HepG2 (cell line): Measurements from ENCODE around the gene POU6F2.

Source experiments
- ARID2 ChIP-seq: sonication (generic); formaldehyde crosslinking; IDR thresholded peaks from 2 replicates; pipeline ENCODE4 v1.8.1; 2022; ENCODE audit warnings: mild to moderate bottlenecking, missing genetic modification reagents, borderline replicate concordance
- CREM ChIP-seq, 2 experiments: sonication (generic) in 1 of 2; formaldehyde crosslinking in 1 of 2; IDR thresholded peaks; 2 replicates each; pipeline versions ENCODE4 v1.4.0 to v1.6.1; 2016 to 2020; ENCODE audit warnings: antibody characterized with exemption in 1 of 2, mild to moderate bottlenecking in 1 of 2, missing genetic modification reagents in 1 of 2
- EP300 ChIP-seq, 3 experiments: sonication (generic) in 1 of 3; formaldehyde crosslinking in 1 of 3; IDR thresholded peaks; 2 replicates each; pipeline versions ENCODE4 v1.5.1 to v1.6.1; 2011 to 2020; ENCODE audit warnings: low read depth in 2 of 3, low read length in 2 of 3, borderline replicate concordance in 1 of 3, improper control_type of control experiment in 1 of 3, mild to moderate bottlenecking in 1 of 3, missing genetic modification reagents in 1 of 3, moderate library complexity in 1 of 3
- JUN ChIP-seq: sonication (generic); formaldehyde crosslinking; IDR thresholded peaks from 2 replicates; pipeline ENCODE4 v1.4.0; 2020; ENCODE audit warnings: mild to moderate bottlenecking, missing genetic modification reagents
- NCOA2 ChIP-seq: sonication (generic); formaldehyde crosslinking; IDR thresholded peaks from 2 replicates; pipeline ENCODE4 v1.8.0; 2022; ENCODE audit warnings: inconsistent platforms
- NCOR1 ChIP-seq: fragments of 200-600 bp; sonication (generic); IDR thresholded peaks from 2 replicates; pipeline ENCODE4 v1.7.0; 2017; ENCODE audit warnings: antibody characterized with exemption, low read length, borderline replicate concordance
- POLR2A ChIP-seq, 2 experiments: IDR thresholded peaks; 2 replicates each; pipeline ENCODE4 v1.6.1; 2011; ENCODE audit warnings: low read depth in 2 of 2, low read length in 2 of 2, mild to moderate bottlenecking in 1 of 2, moderate library complexity in 1 of 2; ENCODE audit not compliant: insufficient read depth in 1 of 2
- RFX5 ChIP-seq: IDR thresholded peaks from 2 replicates; pipeline ENCODE4 v1.6.1; 2011; ENCODE audit warnings: low read depth, low read length, improper control_type of control experiment
- RNF2 ChIP-seq: fragments of 450-650 bp; conservative IDR thresholded peaks from 2 replicates; pipeline ENCODE4 v1.6.1; 2016; ENCODE audit warnings: low read depth
- SOX6 ChIP-seq, 2 experiments: fragments of 450-650 bp in 1 of 2; sonication (generic) in 1 of 2; formaldehyde crosslinking in 1 of 2; IDR thresholded peaks; 2 replicates each; pipeline versions ENCODE4 v1.4.0 to v1.6.1; 2017 to 2020; ENCODE audit warnings: antibody characterized with exemption in 1 of 2, mild to moderate bottlenecking in 1 of 2, missing genetic modification reagents in 1 of 2
- ZNF660 ChIP-seq: sonication (generic); formaldehyde crosslinking; IDR thresholded peaks from 2 replicates; pipeline ENCODE4 v1.5.1; 2020; ENCODE audit warnings: mild to moderate bottlenecking, low read depth, missing genetic modification reagents, borderline replicate concordance
- TF ChIP-seq, protein P1 (sequence below): sonication (generic); formaldehyde crosslinking; IDR thresholded peaks from 2 replicates; pipeline ENCODE4 v1.5.0; 2020; ENCODE audit warnings: mild to moderate bottlenecking, missing genetic modification reagents, moderate library complexity

DNA sequence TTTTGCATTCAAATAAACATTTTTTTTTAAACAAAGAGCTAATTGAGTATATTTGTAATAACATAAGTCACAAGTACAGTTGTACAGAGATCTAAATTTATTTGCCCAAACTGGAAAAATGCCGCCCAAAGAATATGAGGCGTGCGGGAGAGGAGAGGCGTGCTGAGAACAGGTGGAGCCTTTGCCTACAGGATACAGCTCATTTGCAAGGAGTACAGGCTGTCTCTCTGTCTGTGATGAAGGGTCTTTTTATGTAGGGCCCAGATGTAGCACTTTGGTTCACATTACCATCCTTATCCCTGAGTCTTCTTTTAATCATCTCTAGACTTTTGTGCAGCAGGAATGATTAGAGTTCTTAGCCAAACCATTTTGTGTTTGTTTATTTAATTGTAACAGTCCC lies 58.2 kb downstream of the POU6F2 start:
- TF ChIP-seq CREM (IDR thresholded peaks at IDR 0.05), result no peak
- TF ChIP-seq CREM (CRISPR knock-in tag; IDR thresholded peaks at IDR 0.05), result no peak
- no peak for TF ChIP-seq ZNF660 (CRISPR knock-in tag)
- no peak for TF ChIP-seq NCOA2 (CRISPR knock-in tag)
- no peak for TF ChIP-seq JUN
- TF ChIP-seq, protein P1, sequence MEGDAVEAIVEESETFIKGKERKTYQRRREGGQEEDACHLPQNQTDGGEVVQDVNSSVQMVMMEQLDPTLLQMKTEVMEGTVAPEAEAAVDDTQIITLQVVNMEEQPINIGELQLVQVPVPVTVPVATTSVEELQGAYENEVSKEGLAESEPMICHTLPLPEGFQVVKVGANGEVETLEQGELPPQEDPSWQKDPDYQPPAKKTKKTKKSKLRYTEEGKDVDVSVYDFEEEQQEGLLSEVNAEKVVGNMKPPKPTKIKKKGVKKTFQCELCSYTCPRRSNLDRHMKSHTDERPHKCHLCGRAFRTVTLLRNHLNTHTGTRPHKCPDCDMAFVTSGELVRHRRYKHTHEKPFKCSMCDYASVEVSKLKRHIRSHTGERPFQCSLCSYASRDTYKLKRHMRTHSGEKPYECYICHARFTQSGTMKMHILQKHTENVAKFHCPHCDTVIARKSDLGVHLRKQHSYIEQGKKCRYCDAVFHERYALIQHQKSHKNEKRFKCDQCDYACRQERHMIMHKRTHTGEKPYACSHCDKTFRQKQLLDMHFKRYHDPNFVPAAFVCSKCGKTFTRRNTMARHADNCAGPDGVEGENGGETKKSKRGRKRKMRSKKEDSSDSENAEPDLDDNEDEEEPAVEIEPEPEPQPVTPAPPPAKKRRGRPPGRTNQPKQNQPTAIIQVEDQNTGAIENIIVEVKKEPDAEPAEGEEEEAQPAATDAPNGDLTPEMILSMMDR, result no peak
- TF ChIP-seq POLR2A (IDR thresholded peaks at IDR 0.05; ENCODE audit: insufficient read depth in 1 of 2, low read depth in 2 of 2, low read length in 2 of 2), result no peak
- TF ChIP-seq NCOR1, result no peak
- no peak for TF ChIP-seq ARID2 (CRISPR knock-in tag)
- no peak for TF ChIP-seq EP300 (IDR thresholded peaks at IDR 0.05; ENCODE audit: low read depth in 2 of 2, low read length in 2 of 2)
- TF ChIP-seq EP300 (CRISPR knock-in tag; IDR thresholded peaks at IDR 0.05; ENCODE audit: borderline replicate concordance), result no peak
- no peak for TF ChIP-seq RNF2
- no peak for TF ChIP-seq SOX6 (IDR thresholded peaks at IDR 0.05)
- no peak for TF ChIP-seq SOX6 (CRISPR knock-in tag; IDR thresholded peaks at IDR 0.05)
- no peak for TF ChIP-seq RFX5
